Neural cell (in vitro differentiated cells): ENCODE measurements around the gene LIPC. TPM values are rescaled to one million over a fixed set of nuclear protein-coding genes. Genes with fewer than 3 reads are reported as not detected.

Source experiments
- H2AFZ ChIP-seq: fragments of 200-600, 300-800 bp; sonication (generic), shearing (Covaris generic); 2 replicates; pipeline ENCODE4 v1.6.0; 2014; ENCODE audit warnings: low read depth, mild to moderate bottlenecking, antibody characterized with exemption, low read length, moderate library complexity
- H3F3A ChIP-seq: fragments of 200-600 bp; shearing (Covaris generic); 2 replicates; pipeline ENCODE4 v1.6.1; 2016; ENCODE audit warnings: mild to moderate bottlenecking, moderate library complexity, mixed read lengths, antibody characterized with exemption, low read length; ENCODE audit not compliant: insufficient read depth, poor library complexity, severe bottlenecking
- H3K27ac ChIP-seq: fragments of 200-600, 300-800 bp; sonication (generic), shearing (Covaris generic); 2 replicates; pipeline ENCODE4 v1.5.1; 2014; ENCODE audit warnings: mild to moderate bottlenecking, low read length, moderate library complexity
- H3K27me3 ChIP-seq: fragments of 300-800, 200-600 bp; sonication (generic), shearing (Covaris generic); 2 replicates; pipeline ENCODE4 v1.6.0; 2014; ENCODE audit warnings: mild to moderate bottlenecking, low read depth, low read length, moderate library complexity; ENCODE audit not compliant: insufficient read depth
- H3K36me3 ChIP-seq: fragments of 300-800, 200-600 bp; sonication (generic), shearing (Covaris generic); 2 replicates; pipeline ENCODE4 v1.5.1; 2014; ENCODE audit warnings: mild to moderate bottlenecking, antibody characterized with exemption, low read length, moderate library complexity; ENCODE audit not compliant: insufficient read depth
- H3K4me2 ChIP-seq: fragments of 300-800, 200-600 bp; sonication (generic), shearing (Covaris generic); 2 replicates; pipeline ENCODE4 v1.6.0; 2014; ENCODE audit warnings: mild to moderate bottlenecking, low read length
- H3K4me3 ChIP-seq: fragments of 300-800, 200-600 bp; sonication (generic), shearing (Covaris generic); 2 replicates; pipeline ENCODE4 v1.5.1; 2014; ENCODE audit warnings: mild to moderate bottlenecking, low read length, moderate library complexity
- H3K79me2 ChIP-seq: fragments of 200-600 bp; shearing (Covaris generic); replicated peaks from 2 replicates; pipeline ENCODE4 v1.6.0; 2014; ENCODE audit warnings: mild to moderate bottlenecking, low read length, moderate library complexity; ENCODE audit not compliant: insufficient read depth
- H3K9ac ChIP-seq: fragments of 300-800, 200-600 bp; sonication (generic), shearing (Covaris generic); 2 replicates; pipeline ENCODE4 v1.6.1; 2016; ENCODE audit warnings: mild to moderate bottlenecking, low read length, mixed read lengths
- H3K9me2 ChIP-seq: fragments of 200-600 bp; shearing (Covaris generic); 2 replicates; pipeline ENCODE4 v1.6.1; 2016; ENCODE audit warnings: mild to moderate bottlenecking, low read length, mixed read lengths; ENCODE audit not compliant: insufficient read depth
- H3K9me3 ChIP-seq: fragments of 200-600, 300-800 bp; sonication (generic), shearing (Covaris generic); 2 replicates; pipeline ENCODE4 v1.6.1; 2016; ENCODE audit warnings: mild to moderate bottlenecking, mixed run types, low read length, moderate library complexity, mixed read lengths
- H4K20me1 ChIP-seq: fragments of 200-600 bp; shearing (Covaris generic); 2 replicates; pipeline ENCODE4 v1.6.1; 2016; ENCODE audit warnings: mild to moderate bottlenecking, mixed run types; ENCODE audit not compliant: insufficient read depth
- EP300 ChIP-seq: fragments of 450-650 bp; conservative IDR thresholded peaks from 2 replicates; pipeline ENCODE4 v1.6.1; 2014; ENCODE audit warnings: antibody characterized with exemption, mild to moderate bottlenecking, moderate library complexity; ENCODE audit not compliant: poor library complexity, severe bottlenecking
- EZH2 ChIP-seq: fragments of 200-600, 300-800 bp; shearing (Covaris generic), sonication (generic); IDR thresholded peaks from 2 replicates; pipeline ENCODE4 v1.6.1; 2014; ENCODE audit warnings: antibody characterized with exemption, low read length, borderline replicate concordance, mild to moderate bottlenecking; ENCODE audit not compliant: insufficient read depth, poor library complexity, severe bottlenecking
- MXI1 ChIP-seq: fragments of 450-650 bp; conservative IDR thresholded peaks from 2 replicates; pipeline ENCODE4 v1.6.1; 2014; ENCODE audit warnings: antibody characterized with exemption, mild to moderate bottlenecking; ENCODE audit not compliant: poor library complexity, severe bottlenecking
- POLR2AphosphoS5 ChIP-seq: IDR thresholded peaks from 2 replicates; pipeline ENCODE4 v1.6.1; 2012
- RAD21 ChIP-seq: fragments of 450-650 bp; conservative IDR thresholded peaks from 2 replicates; pipeline ENCODE4 v1.6.1; 2014; ENCODE audit warnings: antibody characterized with exemption, mild to moderate bottlenecking, moderate library complexity
- SMC3 ChIP-seq: fragments of 450-650 bp; conservative IDR thresholded peaks from 2 replicates; pipeline ENCODE4 v1.6.1; 2014; ENCODE audit warnings: antibody characterized with exemption, mild to moderate bottlenecking, moderate library complexity; ENCODE audit not compliant: poor library complexity
- TAF1 ChIP-seq: IDR thresholded peaks from 2 replicates; pipeline ENCODE4 v1.6.1; 2012; ENCODE audit warnings: low read depth
- polyA plus RNA-seq: library from polyadenylated mRNA; depleted of rRNA; stranded (reverse); fragments of >200 nt; gene quantifications from 2 replicates; pipeline ENCODE4 v1.2.3, GENCODE V29; 2014
- TF ChIP-seq, protein P1 (sequence below): fragments of 450-650 bp; IDR thresholded peaks from 2 replicates; pipeline ENCODE4 v1.5.1; 2014; ENCODE audit warnings: antibody characterized with exemption, mild to moderate bottlenecking, moderate library complexity; ENCODE audit not compliant: poor library complexity, severe bottlenecking
- TF ChIP-seq, protein P2 (sequence below): IDR thresholded peaks from 2 replicates; pipeline ENCODE4 v1.6.1; 2012; ENCODE audit warnings: borderline replicate concordance

Gene LIPC
- polyA plus RNA-seq, 1 donor from 2014 or later = not detected

DNA sequence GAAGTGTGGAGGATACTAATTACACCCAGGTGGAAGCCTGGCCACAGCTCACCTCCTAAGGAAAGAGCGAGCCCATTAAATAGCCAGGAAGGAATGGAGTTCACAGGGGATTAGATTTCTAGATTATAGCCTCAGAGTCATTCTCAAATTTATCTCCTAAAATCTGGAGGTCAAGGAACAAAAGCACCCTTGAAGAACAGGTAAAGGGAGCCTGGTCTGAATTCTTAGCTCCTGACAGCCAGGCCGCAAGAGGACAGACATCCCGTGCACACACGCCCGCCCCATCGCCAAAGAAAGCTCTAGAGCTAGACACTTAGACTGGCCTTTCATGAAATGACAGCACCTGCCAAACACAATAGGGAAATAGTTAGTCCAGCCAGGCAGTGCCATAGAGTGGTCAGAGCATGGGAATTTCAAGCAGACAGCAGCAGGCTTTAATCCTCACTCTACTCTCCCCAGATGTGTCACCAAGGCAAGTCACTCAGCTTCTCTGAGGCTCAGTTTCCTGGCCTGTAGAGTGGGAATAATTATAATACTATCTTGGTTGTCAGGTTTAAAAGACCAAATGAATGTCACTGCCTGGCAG lies 59.2 kb downstream of the LIPC start:
- Histone ChIP-seq H3K79me2 (no peaks in the 10 kb centered on the region), H3K27me3 (no peaks in the 10 kb centered on the region), H4K20me1 (no peaks in the 10 kb centered on the region), H3K36me3 (no peaks in the 10 kb centered on the region), H3K9ac (no peak overlapping the region), H3K27ac (no peak overlapping the region), H3K4me3 (no peak overlapping the region), H3K4me2 (no peak overlapping the region), H3K9me2 (no peaks in the 10 kb centered on the region), H3K9me3 (peaks cover 3% of the 10 kb centered on the region), H3F3A (no peaks in the 10 kb centered on the region), H2AFZ (no peak overlapping the region)
- TF ChIP-seq EZH2 = no peak
- no peak for TF ChIP-seq POLR2AphosphoS5
- no peak for TF ChIP-seq TAF1
- TF ChIP-seq SMC3 = no peak
- TF ChIP-seq, protein P1, sequence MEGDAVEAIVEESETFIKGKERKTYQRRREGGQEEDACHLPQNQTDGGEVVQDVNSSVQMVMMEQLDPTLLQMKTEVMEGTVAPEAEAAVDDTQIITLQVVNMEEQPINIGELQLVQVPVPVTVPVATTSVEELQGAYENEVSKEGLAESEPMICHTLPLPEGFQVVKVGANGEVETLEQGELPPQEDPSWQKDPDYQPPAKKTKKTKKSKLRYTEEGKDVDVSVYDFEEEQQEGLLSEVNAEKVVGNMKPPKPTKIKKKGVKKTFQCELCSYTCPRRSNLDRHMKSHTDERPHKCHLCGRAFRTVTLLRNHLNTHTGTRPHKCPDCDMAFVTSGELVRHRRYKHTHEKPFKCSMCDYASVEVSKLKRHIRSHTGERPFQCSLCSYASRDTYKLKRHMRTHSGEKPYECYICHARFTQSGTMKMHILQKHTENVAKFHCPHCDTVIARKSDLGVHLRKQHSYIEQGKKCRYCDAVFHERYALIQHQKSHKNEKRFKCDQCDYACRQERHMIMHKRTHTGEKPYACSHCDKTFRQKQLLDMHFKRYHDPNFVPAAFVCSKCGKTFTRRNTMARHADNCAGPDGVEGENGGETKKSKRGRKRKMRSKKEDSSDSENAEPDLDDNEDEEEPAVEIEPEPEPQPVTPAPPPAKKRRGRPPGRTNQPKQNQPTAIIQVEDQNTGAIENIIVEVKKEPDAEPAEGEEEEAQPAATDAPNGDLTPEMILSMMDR = no peak
- no peak for TF ChIP-seq EP300
- no peak for TF ChIP-seq RAD21
- TF ChIP-seq MXI1 = no peak
- TF ChIP-seq, protein P2, sequence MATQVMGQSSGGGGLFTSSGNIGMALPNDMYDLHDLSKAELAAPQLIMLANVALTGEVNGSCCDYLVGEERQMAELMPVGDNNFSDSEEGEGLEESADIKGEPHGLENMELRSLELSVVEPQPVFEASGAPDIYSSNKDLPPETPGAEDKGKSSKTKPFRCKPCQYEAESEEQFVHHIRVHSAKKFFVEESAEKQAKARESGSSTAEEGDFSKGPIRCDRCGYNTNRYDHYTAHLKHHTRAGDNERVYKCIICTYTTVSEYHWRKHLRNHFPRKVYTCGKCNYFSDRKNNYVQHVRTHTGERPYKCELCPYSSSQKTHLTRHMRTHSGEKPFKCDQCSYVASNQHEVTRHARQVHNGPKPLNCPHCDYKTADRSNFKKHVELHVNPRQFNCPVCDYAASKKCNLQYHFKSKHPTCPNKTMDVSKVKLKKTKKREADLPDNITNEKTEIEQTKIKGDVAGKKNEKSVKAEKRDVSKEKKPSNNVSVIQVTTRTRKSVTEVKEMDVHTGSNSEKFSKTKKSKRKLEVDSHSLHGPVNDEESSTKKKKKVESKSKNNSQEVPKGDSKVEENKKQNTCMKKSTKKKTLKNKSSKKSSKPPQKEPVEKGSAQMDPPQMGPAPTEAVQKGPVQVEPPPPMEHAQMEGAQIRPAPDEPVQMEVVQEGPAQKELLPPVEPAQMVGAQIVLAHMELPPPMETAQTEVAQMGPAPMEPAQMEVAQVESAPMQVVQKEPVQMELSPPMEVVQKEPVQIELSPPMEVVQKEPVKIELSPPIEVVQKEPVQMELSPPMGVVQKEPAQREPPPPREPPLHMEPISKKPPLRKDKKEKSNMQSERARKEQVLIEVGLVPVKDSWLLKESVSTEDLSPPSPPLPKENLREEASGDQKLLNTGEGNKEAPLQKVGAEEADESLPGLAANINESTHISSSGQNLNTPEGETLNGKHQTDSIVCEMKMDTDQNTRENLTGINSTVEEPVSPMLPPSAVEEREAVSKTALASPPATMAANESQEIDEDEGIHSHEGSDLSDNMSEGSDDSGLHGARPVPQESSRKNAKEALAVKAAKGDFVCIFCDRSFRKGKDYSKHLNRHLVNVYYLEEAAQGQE = no peak

DNA sequence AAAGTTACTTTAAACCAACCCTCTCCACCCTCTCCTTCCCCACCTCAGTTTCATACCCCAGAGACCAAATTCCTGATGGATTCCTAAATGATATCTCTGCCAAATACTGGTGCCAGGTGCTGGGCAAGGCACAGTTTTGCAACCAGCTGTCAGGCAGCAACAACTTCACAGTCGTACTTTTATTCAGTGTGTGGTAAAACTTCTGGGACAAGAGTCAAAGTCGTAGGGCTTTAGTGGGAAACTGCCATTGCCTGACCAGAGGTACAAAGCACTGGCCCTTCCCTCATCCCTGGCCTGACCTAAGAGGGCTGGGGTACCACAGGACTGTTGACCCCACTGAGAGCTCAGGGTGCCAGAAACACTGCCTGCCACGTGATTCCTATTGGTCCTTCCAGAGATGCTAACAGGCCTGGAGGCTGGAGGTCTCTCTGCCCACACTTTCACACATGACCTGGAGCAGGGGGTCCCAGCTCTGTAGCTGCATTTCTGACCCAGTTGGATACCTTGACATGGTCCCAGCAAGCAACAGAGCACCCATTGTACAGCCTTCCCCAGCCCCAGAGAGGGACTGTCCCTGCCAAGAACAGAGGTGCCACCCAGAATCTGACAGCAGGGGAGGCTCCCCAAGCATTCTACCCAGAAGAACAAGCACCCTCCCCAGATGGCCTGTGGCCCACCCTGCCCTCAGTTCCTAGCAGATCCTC lies 59.9 kb downstream of the LIPC start:
- TF ChIP-seq, protein P1 = no peak
- no peak for TF ChIP-seq EZH2
- TF ChIP-seq, protein P2 = no peak
- no peak for TF ChIP-seq SMC3
- TF ChIP-seq POLR2AphosphoS5 = no peak
- TF ChIP-seq RAD21 = no peak
- no peak for TF ChIP-seq MXI1
- no peak for TF ChIP-seq TAF1
- TF ChIP-seq EP300 = no peak
- H3K4me3 ChIP-seq = no peak overlapping the region
- H3K27ac ChIP-seq = no peak overlapping the region
- no peaks in the 10 kb centered on the region for H3K79me2 ChIP-seq
- H3K27me3 ChIP-seq = no peaks in the 10 kb centered on the region
- no peak overlapping the region for H2AFZ ChIP-seq
- H3K9me2 ChIP-seq = no peaks in the 10 kb centered on the region
- no peaks in the 10 kb centered on the region for H4K20me1 ChIP-seq
- H3K9ac ChIP-seq = no peak overlapping the region
- peaks cover 3% of the 10 kb centered on the region for H3K9me3 ChIP-seq
- H3K36me3 ChIP-seq = no peaks in the 10 kb centered on the region
- no peaks in the 10 kb centered on the region for H3F3A ChIP-seq
- H3K4me2 ChIP-seq = no peak overlapping the region
